Erythroblast (primary cell): Measurements from ENCODE around the gene MYRIP.

ENCODE experiments used
- GATA1 ChIP-seq: IDR thresholded peaks from 2 replicates; pipeline ENCODE4 v1.6.1; 2011; ENCODE audit warnings: low read depth, mild to moderate bottlenecking, control low read depth, low read length, moderate library complexity
- POLR2A ChIP-seq: IDR thresholded peaks from 2 replicates; pipeline ENCODE4 v1.6.1; 2011; ENCODE audit warnings: mild to moderate bottlenecking, low read length

- TF ChIP-seq POLR2A, result no peak
- TF ChIP-seq GATA1, result no peak
Observed at GRCh38 chr3:40035177-40035576, 225.8 kb downstream of the MYRIP start.
